GM18520 (cell line): ENCODE data around the gene AZGP1.
"Not testable (repeated sequence)": the region's sequence is repeated elsewhere in the genome, so short reads cannot be mapped to it uniquely, and the experiment has no call there.

Experiments used
- ATAC-seq: cut with Tn5 transposase; IDR thresholded peaks from one replicate; pipeline ENCODE4 v1.9.1; 2021; ENCODE audit not compliant: unreplicated experiment

The AZGP1 gene

DNA sequence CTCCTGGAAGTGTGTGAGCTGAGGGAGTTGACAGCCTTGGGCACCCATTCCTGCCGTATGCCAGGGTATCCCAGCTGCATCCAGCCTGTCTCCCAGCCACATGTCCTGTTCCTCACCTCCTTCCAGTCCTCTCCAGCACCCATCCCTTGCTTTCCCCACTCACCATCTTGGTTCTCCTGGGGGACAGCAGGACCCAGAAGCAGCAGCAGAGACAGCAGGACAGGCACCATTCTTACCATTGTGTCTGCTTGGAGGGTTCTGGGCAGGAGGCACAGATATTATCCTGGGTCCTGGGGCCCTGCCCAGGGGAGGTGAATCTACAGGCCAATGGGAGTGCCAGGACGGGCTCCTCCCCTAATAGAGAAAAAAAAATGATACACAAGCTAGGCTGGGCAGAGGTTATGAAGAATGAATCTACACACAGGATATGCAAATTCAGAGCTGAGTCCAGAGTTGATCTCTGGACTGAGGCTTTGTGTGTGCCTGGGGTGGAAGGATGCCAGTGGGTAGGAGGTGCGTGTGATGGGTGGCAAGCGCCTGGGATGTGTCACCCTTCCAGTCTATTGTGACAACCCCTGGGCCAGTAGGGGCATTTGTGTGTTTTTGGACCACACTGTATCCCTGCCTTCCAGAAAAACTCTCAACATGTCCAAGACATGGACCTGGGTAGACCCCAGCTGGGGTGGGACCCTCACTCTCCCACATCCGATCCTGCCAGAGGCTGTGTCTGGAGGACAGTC is at the start of gene AZGP1:
AZGP1 (minus strand) TSS at position 250 of the 740 bp plus-strand sequence; CDS start at position 239, 11 bp downstream.
- ATAC-seq = no peak

GRCh38 chr7:100024020-100024619 is 48.3 kb upstream of the AZGP1 start:
- ATAC-seq = no peak

DNA sequence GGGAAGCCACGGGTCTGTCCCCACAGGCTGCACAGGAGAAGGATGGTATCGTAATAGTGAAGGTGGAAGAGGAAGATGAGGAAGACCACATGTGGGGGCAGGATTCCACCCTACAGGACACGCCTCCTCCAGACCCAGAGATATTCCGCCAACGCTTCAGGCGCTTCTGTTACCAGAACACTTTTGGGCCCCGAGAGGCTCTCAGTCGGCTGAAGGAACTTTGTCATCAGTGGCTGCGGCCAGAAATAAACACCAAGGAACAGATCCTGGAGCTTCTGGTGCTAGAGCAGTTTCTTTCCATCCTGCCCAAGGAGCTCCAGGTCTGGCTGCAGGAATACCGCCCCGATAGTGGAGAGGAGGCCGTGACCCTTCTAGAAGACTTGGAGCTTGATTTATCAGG is 47.7 kb upstream of the AZGP1 start:
- no peak for ATAC-seq

DNA sequence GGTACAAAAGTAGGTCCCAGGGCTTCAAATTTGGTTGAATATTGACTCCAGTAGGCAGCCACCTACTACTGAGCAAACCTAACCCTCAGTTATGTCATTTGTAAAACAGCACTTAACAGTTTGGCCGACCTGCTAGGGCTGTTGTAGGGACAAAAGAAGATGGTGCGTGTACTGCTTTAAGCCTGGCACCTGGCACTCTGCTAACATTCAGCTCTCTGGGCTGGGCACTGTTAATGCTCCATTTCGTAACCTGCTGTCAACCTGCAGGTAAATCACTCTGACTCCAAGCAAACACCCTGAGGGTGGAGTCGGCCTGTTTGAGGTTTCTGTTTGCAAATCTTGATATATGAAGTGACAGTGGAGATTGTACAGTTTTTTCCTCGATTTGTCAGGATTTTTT is 46.8 kb upstream of the AZGP1 start:
- ATAC-seq = no peak

DNA sequence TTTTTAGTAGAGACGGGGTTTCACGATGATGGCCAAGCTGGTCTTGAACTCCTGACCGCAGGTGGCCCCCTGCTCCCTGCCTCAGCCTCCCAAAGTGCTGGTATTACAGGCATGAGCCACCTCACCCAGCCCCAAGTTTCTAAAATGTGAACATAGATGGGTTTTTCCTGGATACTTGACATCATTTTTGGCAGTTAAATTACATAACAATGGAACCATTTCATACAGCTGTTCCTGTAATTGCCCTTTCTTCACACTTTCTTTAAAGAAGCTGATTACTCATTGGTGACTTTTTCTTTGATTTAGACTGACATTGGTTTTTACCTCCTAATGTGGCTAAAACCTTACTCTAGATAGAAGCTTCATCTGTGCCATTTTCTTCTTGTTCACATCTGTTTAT is 45.5 kb upstream of the AZGP1 start:
- ATAC-seq = no peak

GRCh38 chr7:100019908-100020307 is 44.1 kb upstream of the AZGP1 start:
- no peak for ATAC-seq

DNA sequence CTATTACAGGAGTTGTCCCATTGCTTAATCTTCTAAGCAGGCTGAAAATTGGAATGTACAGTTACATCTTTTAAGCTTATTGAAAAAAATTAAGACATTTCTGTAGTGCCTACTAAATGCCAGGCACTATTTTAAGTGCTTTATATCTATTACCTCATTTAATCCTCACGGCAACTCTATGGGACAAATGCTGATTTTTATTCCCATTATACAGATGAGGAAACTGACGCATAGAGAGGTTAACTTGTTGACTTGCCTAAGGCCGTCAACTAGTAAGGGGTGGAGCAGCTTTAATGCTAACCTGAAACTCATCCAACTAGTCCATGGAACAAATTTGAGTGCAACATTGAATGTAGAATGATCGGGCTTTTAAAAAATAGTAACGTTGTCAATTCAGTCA is 42.0 kb upstream of the AZGP1 start:
- no peak for ATAC-seq

GRCh38 chr7:100017300-100017699 is 41.5 kb upstream of the AZGP1 start:
- ATAC-seq = no peak

DNA sequence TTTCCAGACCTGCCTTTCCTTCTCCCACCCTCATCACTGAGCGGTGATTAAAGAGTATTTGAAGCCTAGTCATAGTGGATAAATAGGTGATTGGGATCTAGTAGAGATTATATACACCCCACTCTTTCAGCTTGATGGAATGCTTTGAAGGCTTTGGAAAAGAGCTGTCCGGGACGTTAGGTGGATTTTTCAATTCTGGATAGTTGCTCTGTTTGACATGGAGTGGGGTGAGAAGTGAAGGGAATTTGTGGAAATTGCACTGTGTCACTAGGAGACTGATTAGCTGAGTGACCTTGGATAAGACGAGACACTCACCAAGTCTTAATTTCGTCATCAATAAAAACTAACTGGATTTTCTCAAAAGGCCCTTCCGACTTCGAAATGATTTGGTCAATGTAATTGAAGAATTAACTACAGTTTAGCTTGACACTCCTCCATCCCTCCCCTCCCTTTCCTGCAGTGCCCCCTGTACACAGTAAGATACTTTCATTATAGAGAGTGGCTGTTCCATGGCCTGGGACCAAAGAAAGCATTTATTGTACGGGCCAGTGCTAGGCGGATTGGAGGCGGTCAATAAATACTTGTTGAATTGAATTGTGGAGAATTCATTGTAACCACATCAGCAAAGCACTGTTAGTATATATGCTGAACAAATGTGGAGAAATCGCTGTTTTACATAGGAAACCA is 40.5 kb upstream of the AZGP1 start:
- no peak for ATAC-seq

DNA sequence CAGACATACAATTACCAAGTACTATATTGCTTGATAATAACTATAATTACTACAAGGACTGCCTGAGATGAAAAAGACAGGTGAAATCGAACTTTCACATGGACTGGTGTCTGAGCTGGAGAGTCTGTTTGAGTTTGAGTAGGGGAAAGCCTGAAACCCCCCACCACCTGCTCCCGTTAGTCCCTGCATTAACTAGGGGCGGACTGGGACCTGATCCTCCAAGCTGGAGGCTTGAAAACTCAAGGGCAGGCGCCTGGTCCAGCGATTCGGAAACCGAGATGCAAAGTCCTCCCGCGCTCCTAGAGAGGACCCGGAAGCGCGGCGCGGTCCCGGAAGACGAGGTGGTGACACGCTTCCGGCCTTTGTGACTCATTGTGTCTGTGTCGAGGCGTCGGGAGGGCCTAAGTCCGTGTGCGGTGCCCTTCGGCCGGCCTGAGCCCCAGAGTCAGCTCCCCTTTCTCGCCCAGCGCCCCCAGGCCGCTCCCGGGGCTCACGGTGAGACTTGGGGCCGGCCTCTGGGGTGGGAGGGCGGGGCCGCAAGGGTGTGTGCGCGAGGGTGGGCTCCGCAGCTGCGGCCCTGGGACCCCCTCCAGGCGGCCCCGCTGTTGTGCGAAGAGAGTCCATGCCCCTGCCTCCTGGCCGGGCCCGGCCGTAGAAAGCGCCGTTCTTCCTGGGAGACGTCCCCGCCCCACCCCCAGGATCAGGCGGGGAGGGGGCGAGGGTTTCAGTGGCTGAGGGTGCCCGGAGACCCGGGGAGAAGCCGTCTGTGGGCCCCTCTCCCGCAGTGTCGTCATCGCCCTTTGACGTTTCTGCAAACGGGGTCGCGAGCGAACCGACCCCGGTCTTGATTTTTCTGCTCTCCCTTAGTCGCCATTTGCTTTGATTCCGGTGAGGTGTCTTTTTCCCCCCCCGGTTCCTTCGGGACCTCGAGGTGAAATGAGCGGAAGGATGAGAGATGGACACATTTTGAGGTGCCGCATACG is 39.7 kb upstream of the AZGP1 start, which contains the start of gene ZKSCAN1:
ZKSCAN1 (plus strand) TSS at position 365 of the 983 bp plus-strand sequence. CDS start 7,911 bp downstream, outside the sequence.
- peak; percentile 93 for ATAC-seq

GRCh38 chr7:100013328-100013676 is 37.5 kb upstream of the AZGP1 start:
- ATAC-seq = no peak

GRCh38 chr7:100012385-100013327 is 36.8 kb upstream of the AZGP1 start:
- not testable (repeated sequence) for ATAC-seq

DNA sequence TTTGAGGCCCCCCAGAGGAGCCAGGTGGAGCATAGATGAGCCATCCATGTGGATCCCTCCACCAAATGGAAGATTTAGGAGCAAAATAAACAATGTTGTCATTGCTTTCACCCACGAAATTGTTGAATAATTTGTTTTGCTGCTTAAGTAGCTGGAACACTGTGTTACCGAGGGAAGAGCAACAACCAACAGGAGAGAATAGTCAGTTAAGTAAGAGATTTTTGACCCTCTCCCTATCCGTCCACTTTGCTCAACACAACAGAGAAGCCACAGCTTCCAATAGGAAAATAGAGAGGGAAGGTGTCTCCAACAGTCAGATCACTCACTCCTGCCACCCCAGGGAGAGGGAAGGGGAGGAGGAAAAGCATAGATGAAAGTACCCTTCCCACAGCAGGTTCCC is 35.7 kb upstream of the AZGP1 start:
- no peak for ATAC-seq

DNA sequence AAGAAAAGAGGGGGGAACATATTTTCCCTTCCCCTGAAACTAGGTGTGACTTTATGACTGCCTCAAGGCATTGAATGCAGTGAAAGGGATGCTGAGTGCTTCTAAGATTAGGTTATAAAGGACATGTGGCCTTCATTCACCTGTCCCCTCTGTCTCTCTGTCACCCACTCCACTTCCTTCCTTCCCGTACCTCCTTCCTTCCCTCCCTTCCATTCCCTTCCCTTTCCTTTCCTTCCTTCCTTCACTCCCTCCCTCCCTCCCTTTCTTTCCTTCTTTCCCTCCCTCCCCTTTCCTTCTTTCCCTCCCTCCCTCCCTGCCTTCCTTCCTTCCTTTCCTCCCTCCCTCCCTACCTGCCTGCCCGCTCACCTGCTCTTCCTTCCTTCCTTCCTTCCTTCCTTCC is 35.1 kb upstream of the AZGP1 start:
- no peak for ATAC-seq

DNA sequence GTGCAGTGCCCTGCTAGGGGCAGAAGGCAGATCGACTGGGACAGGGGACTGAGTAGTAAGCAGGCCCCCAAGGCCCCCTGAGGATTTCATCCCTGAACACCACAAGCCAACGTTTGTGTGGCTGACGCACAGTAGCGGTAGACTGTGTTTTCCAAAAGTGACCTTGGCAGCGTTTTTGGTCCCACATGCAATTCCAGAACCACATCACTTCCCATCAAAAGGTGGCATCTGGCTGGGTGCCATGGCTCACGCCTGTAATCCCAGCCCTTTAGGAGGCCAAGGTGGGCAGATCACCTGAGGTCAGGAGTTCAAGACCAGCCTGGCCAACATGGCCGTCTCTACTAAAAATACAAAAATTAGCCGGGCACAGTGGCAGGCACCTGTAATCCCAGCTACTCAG is 34.1 kb upstream of the AZGP1 start:
- ATAC-seq = not testable (repeated sequence)

DNA sequence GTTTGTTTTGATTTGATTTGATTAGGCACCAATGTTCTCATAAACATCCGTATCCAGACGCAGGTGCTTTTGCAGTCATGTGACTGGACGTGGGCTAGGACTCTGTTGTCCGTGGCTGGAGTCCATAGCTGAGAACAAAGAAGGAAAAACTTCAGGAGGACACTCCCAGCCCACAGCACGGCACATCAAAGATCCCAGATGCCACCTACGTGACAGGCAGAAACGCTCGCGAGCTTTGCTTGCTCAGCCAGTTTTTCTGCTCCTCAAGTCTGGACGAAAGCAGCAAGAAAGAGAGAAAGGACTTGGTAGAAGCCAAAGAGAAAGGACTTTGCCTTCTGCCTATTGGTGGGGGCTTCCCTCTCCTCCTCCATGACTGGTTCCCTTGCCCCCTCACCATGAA is 32.7 kb upstream of the AZGP1 start:
- ATAC-seq = no peak

GRCh38 chr7:100007887-100008286 is 32.1 kb upstream of the AZGP1 start:
- no peak for ATAC-seq

GRCh38 chr7:100003711-100004661 is 28.2 kb upstream of the AZGP1 start:
- ATAC-seq = no peak

GRCh38 chr7:100000239-100000638 is 24.4 kb upstream of the AZGP1 start:
- no peak for ATAC-seq
